ENCODE data around the gene PSMD14.

The PSMD14 gene

GRCh38 chr2:161421686-161422085 is 113.5 kb downstream of the PSMD14 start:
- no peak for DNase-seq

GRCh38 chr2:161422816-161423403 is 114.7 kb downstream of the PSMD14 start:
- DNase-seq = no peak

GRCh38 chr2:161423421-161424393 is 115.5 kb downstream of the PSMD14 start:
- peak; percentile 59 for DNase-seq

GRCh38 chr2:161424394-161424769 is 116.2 kb downstream of the PSMD14 start:
- DNase-seq = peak; percentile 58

GRCh38 chr2:161424891-161425727 is 116.9 kb downstream of the PSMD14 start:
- no peak for DNase-seq

GRCh38 chr2:161425728-161426454 is 117.7 kb downstream of the PSMD14 start:
- DNase-seq = no peak

GRCh38 chr2:161426455-161426921 is 118.3 kb downstream of the PSMD14 start:
- DNase-seq = no peak

GRCh38 chr2:161426922-161427663 is 118.9 kb downstream of the PSMD14 start:
- DNase-seq = peak; percentile 55

- DNase-seq = peak; percentile 54
Measured at GRCh38 chr2:161427664-161428587, 119.7 kb downstream of the PSMD14 start.

- no peak for DNase-seq
Measured at GRCh38 chr2:161430386-161430785, 122.2 kb downstream of the PSMD14 start.

GRCh38 chr2:161432107-161432506 is 123.9 kb downstream of the PSMD14 start:
- no peak for DNase-seq

GRCh38 chr2:161434118-161434517 is 125.9 kb downstream of the PSMD14 start:
- DNase-seq = no peak

- DNase-seq = no peak
Measured at GRCh38 chr2:161436411-161436810, 128.2 kb downstream of the PSMD14 start.

- no peak for DNase-seq
Measured at GRCh38 chr2:161438598-161438997, 130.4 kb downstream of the PSMD14 start.

GRCh38 chr2:161445097-161445496 is 136.9 kb downstream of the PSMD14 start:
- no peak for DNase-seq

GRCh38 chr2:161448431-161448830 is 140.2 kb downstream of the PSMD14 start:
- no peak for DNase-seq
